ENCODE measurements around the gene SLC25A14.

The SLC25A14 gene

GRCh38 chrX:130378024-130378669 is 38.4 kb downstream of the SLC25A14 start:
- no peak for DNase-seq (ENCODE audit: low spot score)

- peak; percentile 4 for DNase-seq (ENCODE audit: low spot score)
Measured at GRCh38 chrX:130385520-130385919, 45.8 kb downstream of the SLC25A14 start, which contains the start of gene GPR119. GPR119 (minus strand) TSS chrX:130385674; CDS start chrX:130385447, 227 bp downstream.

GRCh38 chrX:130386408-130386808 is 46.7 kb downstream of the SLC25A14 start:
- no peak for DNase-seq (ENCODE audit: low spot score)

GRCh38 chrX:130393451-130394074 is 53.8 kb downstream of the SLC25A14 start:
- DNase-seq (ENCODE audit: low spot score) = peak; percentile 70

- DNase-seq (ENCODE audit: low spot score) = no peak
Measured at GRCh38 chrX:130395341-130395740, 55.6 kb downstream of the SLC25A14 start.

GRCh38 chrX:130401415-130402207 is 61.9 kb downstream of the SLC25A14 start, which contains the start of gene RBMX2:
RBMX2 (plus strand) TSS chrX:130401987; CDS start chrX:130402033, 46 bp downstream.
- DNase-seq (ENCODE audit: low spot score) = peak; percentile 85

- DNase-seq (ENCODE audit: low spot score) = no peak
Measured at GRCh38 chrX:130402208-130402684, 62.5 kb downstream of the SLC25A14 start.

- no peak for DNase-seq (ENCODE audit: low spot score)
Measured at GRCh38 chrX:130413415-130413814, 73.7 kb downstream of the SLC25A14 start.

GRCh38 chrX:130414800-130415199 is 75.1 kb downstream of the SLC25A14 start:
- DNase-seq (ENCODE audit: low spot score) = no peak

- no peak for DNase-seq (ENCODE audit: low spot score)
Measured at GRCh38 chrX:130415201-130415600, 75.5 kb downstream of the SLC25A14 start.

GRCh38 chrX:130416785-130417184 is 77.1 kb downstream of the SLC25A14 start:
- no peak for DNase-seq (ENCODE audit: low spot score)

GRCh38 chrX:130418066-130418465 is 78.3 kb downstream of the SLC25A14 start:
- DNase-seq (ENCODE audit: low spot score) = no peak

GRCh38 chrX:130418740-130419139 is 79.0 kb downstream of the SLC25A14 start:
- no peak for DNase-seq (ENCODE audit: low spot score)

GRCh38 chrX:130419263-130419662 is 79.5 kb downstream of the SLC25A14 start:
- no peak for DNase-seq (ENCODE audit: low spot score)
